HTR-8/SVneo (cell line): Measurements from ENCODE around the gene COASY.

ENCODE experiments used
- DNase-seq: peaks from one replicate; pipeline ENCODE4 v3.0.0; 2011; ENCODE audit warnings: low spot score, mixed read lengths; ENCODE audit not compliant: insufficient read length
- FAIRE-seq: peaks from 2 replicates; lab custom pipeline; 2011; peaks lifted over from hg19 to GRCh38; lab: Jason Lieb, UNC

Gene COASY

GRCh38 chr17:42568341-42569111 lies 6.6 kb downstream of the COASY start:
- no peak for DNase-seq
- peak; percentile 60 for FAIRE-seq

DNA sequence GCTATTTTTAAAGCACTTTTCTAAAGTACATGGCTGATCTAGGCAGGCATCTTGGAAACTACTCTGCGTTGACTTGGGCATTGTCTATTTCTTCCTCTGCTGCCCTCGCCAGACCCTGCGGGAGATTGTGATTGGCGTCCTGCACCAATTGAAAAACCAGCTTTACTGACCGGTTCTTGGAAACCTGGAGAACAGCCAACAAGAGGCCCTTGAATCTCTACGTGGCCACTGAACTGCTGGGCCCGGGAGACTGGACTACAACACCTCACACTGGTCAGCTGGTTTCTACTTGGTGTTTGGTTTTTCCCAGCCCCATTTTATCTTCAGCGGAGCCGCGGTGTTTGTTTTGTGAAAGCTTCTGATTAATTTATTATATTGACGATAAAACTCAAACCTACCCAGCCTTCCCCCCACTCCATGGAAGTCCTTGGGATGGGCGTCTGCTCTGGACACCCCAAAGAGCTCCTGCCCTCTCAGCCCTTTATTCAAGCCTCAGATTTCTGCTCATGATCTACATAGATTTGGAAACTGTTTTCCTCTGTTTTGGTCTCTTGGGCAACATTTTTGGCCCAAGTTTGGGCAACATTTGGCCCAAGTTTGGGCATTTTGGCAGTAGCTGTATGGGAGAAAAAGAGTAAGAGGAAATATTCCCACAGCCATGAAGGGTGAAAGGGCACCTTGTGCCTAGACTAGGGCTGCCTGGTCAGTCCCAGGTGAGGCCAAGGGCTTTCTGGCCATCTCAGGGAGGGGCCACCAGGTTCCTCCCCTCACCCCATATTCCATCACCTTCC lies 9.7 kb downstream of the COASY start:
- no peak for FAIRE-seq
- DNase-seq: no peak

DNA sequence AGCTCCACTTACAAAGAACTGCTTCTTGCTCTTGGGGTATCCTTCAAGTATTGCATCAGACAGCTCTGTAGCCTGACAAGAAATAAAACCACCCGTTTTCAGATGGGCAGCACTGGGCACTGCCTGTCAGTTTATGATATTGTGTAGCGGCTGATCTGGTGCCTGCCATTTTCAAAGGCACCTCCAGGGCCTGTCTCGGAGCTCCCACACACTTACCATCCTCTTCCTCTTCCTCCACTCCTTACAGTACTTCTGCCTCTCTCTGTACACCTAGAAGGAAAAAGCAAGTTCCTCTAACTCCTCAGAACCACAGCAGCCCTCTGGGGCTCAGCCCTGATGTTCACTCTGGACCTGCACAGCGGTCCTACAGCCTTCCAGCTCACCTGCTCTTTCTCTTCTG lies 11.1 kb downstream of the COASY start:
- DNase-seq: no peak
- no peak for FAIRE-seq

DNA sequence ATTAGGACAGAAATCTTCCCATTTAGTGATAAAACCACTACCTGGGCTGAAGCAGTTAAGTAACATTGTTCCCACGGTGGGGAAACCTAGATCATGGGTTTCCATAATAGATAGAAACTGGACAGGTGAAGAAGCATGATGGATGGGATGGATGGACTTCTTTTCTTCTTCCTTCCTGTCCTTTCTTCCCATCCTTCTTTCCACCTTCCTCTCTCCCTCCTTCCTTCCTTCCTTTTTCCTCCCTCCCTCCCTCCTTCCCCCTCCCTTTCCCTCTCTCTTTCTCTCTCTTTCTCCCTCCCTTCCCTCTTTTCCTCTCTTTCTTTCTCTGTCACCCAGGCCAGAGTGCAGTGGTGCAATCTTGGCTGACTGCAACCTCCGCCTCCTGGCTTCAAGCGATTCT lies 12.5 kb downstream of the COASY start:
- no peak for DNase-seq

DNA sequence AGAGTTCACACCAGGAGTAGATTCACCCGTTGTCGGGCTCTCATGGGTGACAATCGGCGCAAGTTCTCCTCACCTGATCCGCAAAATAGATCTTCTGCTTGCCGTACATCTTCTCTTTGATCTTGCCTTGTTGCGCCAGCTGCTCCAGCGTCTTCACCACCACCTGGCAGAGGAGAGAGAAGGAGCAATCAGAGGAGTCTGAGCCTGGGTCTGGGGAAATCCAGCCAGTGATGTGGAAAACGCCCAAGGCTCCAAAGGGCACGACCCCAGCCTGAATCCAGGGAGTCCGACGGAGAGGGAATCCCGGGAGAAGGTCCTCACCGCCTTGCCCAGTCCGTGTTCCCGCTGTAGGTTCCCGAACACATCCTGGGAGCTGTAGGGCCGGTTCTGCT lies 15.2 kb downstream of the COASY start:
- FAIRE-seq (peak; percentile 9), DNase-seq (peak; percentile 40)

More for the DNA sequence above, 12.5 kb downstream of the COASY start:
- FAIRE-seq: no peak

DNA sequence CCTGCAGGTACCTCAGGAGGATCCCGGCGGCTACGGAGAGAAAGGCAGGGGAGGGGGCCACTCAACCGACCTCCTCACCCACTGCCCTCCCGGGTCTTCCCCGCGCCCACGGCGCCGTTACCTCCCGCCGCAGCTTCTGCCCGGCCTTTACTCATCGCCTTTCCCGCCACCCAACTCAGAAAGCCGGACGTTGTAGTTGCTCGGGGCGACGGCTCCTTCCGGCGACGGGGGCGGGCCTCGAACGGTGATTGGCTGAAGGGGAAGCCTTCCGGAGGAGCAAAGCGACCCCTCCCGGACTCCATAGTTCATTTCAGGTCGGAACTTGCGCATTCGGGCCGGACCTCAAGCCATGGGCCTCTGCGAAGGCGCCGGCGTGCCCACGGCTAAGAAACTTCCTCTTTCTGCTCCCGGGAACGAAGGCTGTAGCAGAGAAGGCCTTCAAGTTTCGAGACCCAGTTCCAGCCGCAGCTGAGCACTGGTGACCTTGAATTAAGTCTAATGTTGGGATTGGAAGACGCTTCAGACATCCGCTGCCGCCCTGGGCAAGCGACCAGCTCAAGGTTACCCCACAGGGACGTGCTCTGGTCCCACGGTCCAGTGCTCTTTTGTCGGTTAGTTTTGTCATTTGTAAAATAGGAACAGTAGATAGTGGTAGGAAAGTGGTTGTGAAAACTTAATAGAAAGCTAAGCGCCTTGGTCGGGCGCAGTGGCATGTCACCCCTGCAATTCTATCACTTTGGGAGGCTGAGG lies 15.8 kb downstream of the COASY start, which contains the start of gene PSMC3IP:
Gene PSMC3IP (minus strand): TSS at position 198 of the 750 bp plus-strand sequence. CDS start 43 bp downstream, at position 155.
- DNase-seq: peak; percentile 98
- FAIRE-seq: peak; percentile 78

DNA sequence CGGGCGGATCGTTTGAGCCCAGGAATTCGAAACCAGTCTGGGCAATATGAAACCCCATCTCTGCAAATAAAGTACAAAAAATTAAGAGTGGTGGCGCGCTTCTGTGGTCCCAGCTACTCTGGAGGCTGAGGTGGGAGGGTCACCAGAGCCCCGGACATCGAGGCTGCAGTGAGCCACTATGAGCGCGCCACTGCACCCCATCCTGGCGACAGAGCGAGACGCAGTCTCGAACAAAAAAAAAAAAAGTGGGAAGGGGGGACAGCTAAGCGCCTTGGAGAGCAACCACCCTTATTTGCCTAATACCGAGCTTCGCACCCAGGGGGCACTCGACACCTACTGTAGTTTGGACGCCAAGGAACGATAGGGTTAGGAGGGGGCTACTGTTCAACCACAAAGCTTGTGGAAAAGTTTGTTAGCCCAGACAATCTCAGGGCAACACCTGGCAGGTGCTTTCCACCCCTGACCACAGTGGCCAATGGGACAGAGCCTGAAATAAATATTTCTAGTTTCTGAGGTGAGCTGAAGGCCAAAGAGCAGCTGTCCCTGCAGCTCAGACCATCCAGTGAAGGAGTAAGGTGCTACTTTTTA lies 16.4 kb downstream of the COASY start:
- peak; percentile 94 for DNase-seq
- no peak for FAIRE-seq

DNA sequence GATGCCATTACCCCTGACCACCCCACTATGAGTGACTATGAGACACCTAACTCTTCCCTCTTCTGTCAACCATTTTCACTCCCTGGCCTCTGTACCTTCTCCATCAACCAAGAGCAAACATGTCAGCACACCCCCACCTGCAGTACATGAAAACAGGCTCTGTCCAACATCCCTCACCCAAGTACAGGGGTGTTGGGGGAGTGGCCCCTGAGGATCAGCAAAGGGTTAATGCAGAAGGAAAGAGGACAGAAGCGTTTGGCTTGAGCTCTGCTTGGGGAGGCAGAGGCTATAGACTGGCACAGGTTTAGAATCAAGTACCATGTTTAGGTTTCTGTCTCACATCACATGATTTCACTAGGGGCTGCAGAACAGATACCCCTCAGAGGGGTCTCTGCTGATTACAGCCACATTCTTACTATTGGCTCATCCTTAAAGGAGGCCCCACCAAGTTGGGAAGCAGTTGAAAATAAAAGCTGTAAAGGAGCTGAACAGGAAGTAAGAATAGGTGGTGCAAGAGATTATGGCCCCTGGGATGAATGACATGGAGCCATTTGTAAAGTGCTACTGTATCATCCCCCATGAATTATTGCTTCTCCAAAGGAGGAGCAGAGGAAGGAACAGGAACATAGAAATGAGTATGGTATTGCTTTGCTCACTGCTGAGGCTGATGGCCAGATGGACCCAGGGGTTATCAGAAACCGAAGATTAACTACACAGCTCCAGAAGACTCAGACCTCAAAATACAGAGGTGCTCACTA lies 18.0 kb downstream of the COASY start:
- FAIRE-seq (no peak), DNase-seq (no peak)

DNA sequence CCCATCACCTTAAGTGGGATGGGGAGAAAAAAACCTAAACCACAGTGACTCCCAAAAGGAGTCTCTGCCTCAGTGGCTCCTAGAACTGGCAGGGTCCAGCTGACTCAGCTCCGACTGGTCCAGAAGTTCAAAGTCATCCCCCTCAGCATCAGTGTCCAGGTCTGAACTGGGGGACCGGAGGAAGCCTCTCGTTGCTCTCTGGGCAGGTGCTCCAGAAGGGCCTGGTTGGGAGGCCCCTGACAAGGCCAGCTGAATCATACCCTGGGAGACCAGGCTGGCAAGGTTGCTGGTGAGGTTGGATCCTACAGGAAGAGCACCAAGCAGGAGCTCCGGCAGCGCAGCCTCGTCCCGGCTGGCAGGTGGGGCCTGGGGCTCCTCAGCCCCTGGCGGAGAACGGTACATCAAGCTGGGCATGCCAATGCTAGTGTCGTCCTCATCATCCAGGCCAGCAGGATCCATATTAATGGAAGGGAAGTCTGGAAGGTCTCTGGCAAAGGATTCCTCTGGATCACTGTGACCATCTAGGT lies 19.9 kb downstream of the COASY start:
- FAIRE-seq (no peak), DNase-seq (no peak)

DNA sequence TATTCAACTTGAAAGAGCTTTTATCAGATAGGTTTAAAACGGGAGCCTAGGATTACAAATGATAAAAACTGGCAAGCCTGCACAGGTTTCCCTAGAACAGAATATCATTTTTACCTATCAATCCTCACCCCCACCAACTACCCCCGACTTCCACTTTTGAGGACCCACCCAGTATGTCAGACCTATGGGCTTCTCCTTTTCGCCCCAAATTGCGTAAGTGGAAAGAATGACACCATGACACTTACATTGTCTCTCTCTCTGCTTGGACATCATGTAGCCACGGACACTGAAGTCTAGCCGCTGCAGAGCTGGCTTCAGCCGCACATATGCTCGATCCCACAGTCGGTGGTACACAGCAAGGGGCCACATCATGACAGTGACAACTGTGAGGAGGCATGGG lies 22.9 kb downstream of the COASY start:
- FAIRE-seq (no peak), DNase-seq (no peak)

DNA sequence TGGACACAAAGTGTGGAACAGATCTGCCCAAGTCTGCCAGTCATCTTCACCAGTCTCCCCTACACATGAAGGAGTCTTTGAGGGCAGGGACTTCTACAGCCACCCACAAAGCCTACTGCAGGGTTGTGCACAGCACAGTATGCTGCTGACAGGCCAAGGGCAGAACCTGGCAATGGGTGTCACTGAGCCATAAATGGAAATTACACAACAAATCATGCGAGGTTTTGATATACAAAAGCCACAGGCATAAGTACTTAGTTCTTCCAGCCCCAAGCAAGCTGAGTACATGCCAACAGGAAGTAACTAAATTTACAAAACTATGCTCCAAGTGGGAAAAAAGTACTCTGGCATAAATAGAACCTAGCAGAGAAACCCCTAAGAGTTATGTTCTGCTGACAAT lies 23.4 kb downstream of the COASY start:
- DNase-seq: no peak
- no peak for FAIRE-seq

GRCh38 chr17:42586514-42587230 lies 24.7 kb downstream of the COASY start:
- FAIRE-seq: no peak
- no peak for DNase-seq

- no peak for DNase-seq
- no peak for FAIRE-seq
Observed at GRCh38 chr17:42590886-42591285, 28.9 kb downstream of the COASY start.

GRCh38 chr17:42591411-42591810 lies 29.5 kb downstream of the COASY start:
- DNase-seq: no peak
- FAIRE-seq: no peak

- FAIRE-seq (no peak), DNase-seq (no peak)
Observed at GRCh38 chr17:42596386-42596785, 34.4 kb downstream of the COASY start.

DNA sequence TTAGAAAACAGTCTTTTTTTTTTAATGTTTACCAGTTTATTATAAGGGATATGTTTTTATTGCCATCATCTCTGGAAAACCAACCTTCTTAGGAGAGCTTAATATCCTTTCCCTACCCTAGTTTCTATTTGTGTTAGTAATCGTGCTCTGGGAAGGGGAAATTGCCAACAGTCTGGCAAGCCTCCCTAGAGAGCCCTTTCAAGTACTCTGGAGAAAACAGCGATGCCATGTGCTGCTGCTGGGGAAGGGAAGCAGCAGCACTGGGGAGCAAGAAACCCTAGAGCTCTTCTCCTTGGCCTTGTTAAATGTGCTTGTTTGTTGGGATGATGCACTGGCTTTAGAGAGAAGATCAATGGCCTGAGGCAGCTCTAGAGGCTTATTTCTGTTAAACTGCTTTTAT lies 37.0 kb downstream of the COASY start:
- DNase-seq (no peak), FAIRE-seq (no peak)

DNA sequence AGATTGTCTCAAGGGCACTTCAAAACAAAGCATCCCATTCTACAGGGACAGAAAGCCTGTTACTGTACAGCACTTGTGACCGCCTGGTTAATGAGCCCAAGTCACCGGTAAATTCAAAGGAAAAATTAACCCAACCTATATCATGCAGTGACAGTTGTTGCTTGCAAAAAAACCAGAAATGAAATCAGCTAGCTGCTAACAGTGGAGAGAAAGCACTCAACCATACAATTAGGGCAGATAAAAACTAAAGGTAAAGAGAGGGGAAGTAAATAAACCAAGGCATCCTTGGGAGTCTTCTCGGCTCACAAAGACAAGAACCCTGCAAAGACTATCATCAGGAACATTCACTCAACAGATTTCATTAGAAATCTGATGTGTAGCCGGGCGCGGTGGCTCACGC lies 41.4 kb downstream of the COASY start:
- FAIRE-seq: no peak
- no peak for DNase-seq

GRCh38 chr17:42607769-42608168 lies 45.8 kb downstream of the COASY start:
- no peak for FAIRE-seq
- DNase-seq: no peak
